H1 (cell line): ENCODE measurements around the gene TBC1D10A. TPM values are rescaled to one million over a fixed set of nuclear protein-coding genes. Genes with fewer than 3 reads are reported as not detected.

ENCODE experiments used
- CBX8 ChIP-seq: fragments of 300-800, 300-1000 bp; sonication (generic); IDR thresholded peaks from 2 replicates; pipeline ENCODE4 v1.7.1; 2016; ENCODE audit warnings: low read depth, low read length, borderline replicate concordance
- RFX5 ChIP-seq: IDR thresholded peaks from 2 replicates; pipeline ENCODE4 v1.6.1; 2011; ENCODE audit warnings: low read depth, low read length, improper control_type of control experiment, borderline replicate concordance
- SP2 ChIP-seq: IDR thresholded peaks from 2 replicates; pipeline ENCODE4 v1.6.1; 2012; ENCODE audit warnings: mild to moderate bottlenecking, low read length, inconsistent platforms
- YY1 ChIP-seq: IDR thresholded peaks from 2 replicates; pipeline ENCODE4 v1.6.1; 2011; ENCODE audit warnings: low read depth, mild to moderate bottlenecking, low read length
- polyA plus RNA-seq, 7 experiments: library from polyadenylated mRNA; depleted of rRNA in 3 of 7; stranded (reverse) in 5 of 7; unstranded in 2 of 7; fragments of >200 nt in 5 of 7; fragments of 200-250 nt in 2 of 7; gene quantifications; 1 replicate in 5 of 7; 2 replicates in 1 of 7; 4 replicates in 1 of 7; pipeline versions ENCODE4 v1.2.1 to v1.2.3, GENCODE V29; 2011 to 2013; ENCODE audit warnings: missing spikeins in 2 of 7, mixed read lengths in 2 of 7
- total RNA-seq: library from RNA; stranded (reverse); fragmentation: NEBNext Ultra II Directional; extraction: Animal tissue kit (Norgen Biotek cat#: 25700); gene quantifications from 2 replicates; pipeline ENCODE4 v1.2.1, GENCODE V29; 2021

Gene TBC1D10A
- total and polyA plus RNA-seq, 2 of the 8 experiments (the other 6 are each of a cell fraction or from before 2014, with no cell fraction given), result 5.4 to 7.0 TPM

GRCh38 chr22:30273711-30274436 lies 52.9 kb downstream of the TBC1D10A start (continued):
- TF ChIP-seq CBX8 (no peak), SP2 (no peak), YY1 (no peak), RFX5 (no peak)
- TF ChIP-seq, all 59 proteins: peak for 0
